KMS-11 (cell line): Measurements from ENCODE around the gene PROS1.

ENCODE experiments used
- H2AFZ ChIP-seq: fragments of 200-600 bp; sonication (generic); 2 replicates; pipeline ENCODE4 v1.6.1; 2016; ENCODE audit warnings: antibody characterized with exemption, mixed run types, low read depth
- H3K27ac ChIP-seq: fragments of 200-600 bp; sonication (generic); 2 replicates; pipeline ENCODE4 v1.6.1; 2016; ENCODE audit warnings: mild to moderate bottlenecking, mixed run types
- H3K27me3 ChIP-seq: fragments of 200-600 bp; sonication (generic); 2 replicates; pipeline ENCODE4 v1.6.1; 2017; ENCODE audit warnings: mild to moderate bottlenecking, low read depth, mixed run types, moderate library complexity; ENCODE audit not compliant: insufficient read depth
- H3K36me3 ChIP-seq: fragments of 200-600 bp; sonication (generic); 2 replicates; pipeline ENCODE4 v1.6.1; 2017; ENCODE audit warnings: mild to moderate bottlenecking, mixed run types; ENCODE audit not compliant: insufficient read depth
- H3K4me1 ChIP-seq: fragments of 200-600 bp; sonication (generic); 2 replicates; pipeline ENCODE4 v1.6.1; 2016; ENCODE audit warnings: mild to moderate bottlenecking, low read depth, mixed run types; ENCODE audit not compliant: poor library complexity, severe bottlenecking
- H3K4me2 ChIP-seq: fragments of 200-600 bp; sonication (generic); 2 replicates; pipeline ENCODE4 v1.7.0; 2016; ENCODE audit warnings: mild to moderate bottlenecking, mixed run types
- H3K4me3 ChIP-seq: fragments of 200-600 bp; sonication (generic); IDR thresholded peaks from 2 replicates; pipeline ENCODE4 v1.6.1; 2017; ENCODE audit warnings: low read depth, low read length, mixed read lengths; ENCODE audit not compliant: insufficient read depth
- H3K79me2 ChIP-seq: fragments of 200-600 bp; sonication (generic); 2 replicates; pipeline ENCODE4 v1.6.1; 2016; ENCODE audit warnings: low read depth, mixed run types; ENCODE audit not compliant: insufficient read depth
- H3K9ac ChIP-seq: fragments of 200-600 bp; sonication (generic); 2 replicates; pipeline ENCODE4 v1.6.1; 2016; ENCODE audit warnings: mild to moderate bottlenecking, mixed run types
- H4K20me1 ChIP-seq: fragments of 200-600 bp; sonication (generic); 2 replicates; pipeline ENCODE4 v1.6.1; 2016; ENCODE audit warnings: mild to moderate bottlenecking, mixed run types; ENCODE audit not compliant: insufficient read depth
- CTCF ChIP-seq: fragments of 200-600 bp; sonication (generic); conservative IDR thresholded peaks from 2 replicates; pipeline ENCODE4 v1.6.1; 2017; ENCODE audit warnings: low read depth, mild to moderate bottlenecking, antibody characterized with exemption, low read length, moderate library complexity, mixed read lengths

PROS1 gene

GRCh38 chr3:93988283-93988682 is 14.6 kb upstream of the PROS1 start:
- peaks cover 8% of the 10 kb centered on the region for H3K79me2 ChIP-seq
- H3K27ac ChIP-seq = no peak overlapping the region
- H3K4me2 ChIP-seq = no peak overlapping the region

GRCh38 chr3:93984618-93985017 is 10.9 kb upstream of the PROS1 start:
- no peak overlapping the region for H3K4me3 ChIP-seq
- no peaks in the 10 kb centered on the region for H3K36me3 ChIP-seq
- H3K4me2 ChIP-seq = no peak overlapping the region
- H3K79me2 ChIP-seq = peaks cover 22% of the 10 kb centered on the region
- peaks cover 16% of the 10 kb centered on the region for H3K4me1 ChIP-seq
- no peaks in the 10 kb centered on the region for H3K27me3 ChIP-seq
- H3K27ac ChIP-seq = no peak overlapping the region
- no peak overlapping the region for H2AFZ ChIP-seq
- TF ChIP-seq CTCF = no peak
- H4K20me1 ChIP-seq = no peaks in the 10 kb centered on the region
- no peak overlapping the region for H3K9ac ChIP-seq

More at GRCh38 chr3:93988283-93988682, 14.6 kb upstream of the PROS1 start:
- Histone ChIP-seq H2AFZ (no peak overlapping the region), H3K4me1 (peaks cover 7% of the 10 kb centered on the region), H3K36me3 (no peaks in the 10 kb centered on the region), H3K9ac (no peak overlapping the region), H4K20me1 (no peaks in the 10 kb centered on the region), H3K27me3 (no peaks in the 10 kb centered on the region), H3K4me3 (no peak overlapping the region)
- TF ChIP-seq CTCF = no peak

GRCh38 chr3:93983408-93983807 is 9.7 kb upstream of the PROS1 start:
- no peak for TF ChIP-seq CTCF
- H4K20me1 ChIP-seq = no peaks in the 10 kb centered on the region

GRCh38 chr3:93981649-93982048 is 8.0 kb upstream of the PROS1 start:
- H3K79me2 ChIP-seq = peaks cover 18% of the 10 kb centered on the region
- peak overlapping the region; percentile 72; the same call in 1 of the 2 replicates for H3K4me2 ChIP-seq
- H3K9ac ChIP-seq = no peak overlapping the region
- H3K27ac ChIP-seq = no peak overlapping the region
- no peak for TF ChIP-seq CTCF
- H3K36me3 ChIP-seq = no peaks in the 10 kb centered on the region
- H3K4me1 ChIP-seq = peaks cover 15% of the 10 kb centered on the region
- H3K4me3 ChIP-seq = no peak overlapping the region
- H2AFZ ChIP-seq = no peak overlapping the region
- H3K27me3 ChIP-seq = no peaks in the 10 kb centered on the region
- H4K20me1 ChIP-seq = no peaks in the 10 kb centered on the region

More at GRCh38 chr3:93983408-93983807, 9.7 kb upstream of the PROS1 start:
- Histone ChIP-seq H3K9ac (no peak overlapping the region), H3K79me2 (peaks cover 22% of the 10 kb centered on the region), H3K27ac (no peak overlapping the region), H3K27me3 (no peaks in the 10 kb centered on the region), H3K4me2 (no peak overlapping the region), H3K4me3 (no peak overlapping the region), H2AFZ (no peak overlapping the region), H3K4me1 (peaks cover 20% of the 10 kb centered on the region), H3K36me3 (no peaks in the 10 kb centered on the region)
